Occipital lobe (tissue), 2 donors: ENCODE data around the gene PVALEF. TPM values are rescaled to one million over a fixed set of nuclear protein-coding genes. Genes with fewer than 3 reads are reported as not detected.
A peak's percentile ranks its signal among the peaks of the same experiment; 100 is the strongest.

Experiments
- small RNA-seq: library from RNA; depleted of rRNA; stranded (forward); fragments of <200 nt; gene quantifications from one replicate; pipeline ENCODE3, GENCODE V24; 2014
- total RNA-seq: library from RNA; depleted of rRNA; stranded (reverse); fragments of >200 nt; gene quantifications from one replicate; pipeline ENCODE4 v1.2.3, GENCODE V29; 2014

The PVALEF gene
- total RNA-seq, 1 donor from 2014 or later, result not detected

Small RNA genes lying within 50 kb of the gene (small RNA-seq; reads per million reads assigned to genes)
- gene MIR1250, result not detected
- 31.2 reads per million, percentile 94 among the genes with 10 or more reads in this experiment for gene MIR3065
- not detected for gene MIR657

Other genes starting within 250 kb of the PVALEF start
- 11.7 TPM for gene CHMP6, start 173.7 kb upstream of the PVALEF start, total RNA-seq
- 26.2 TPM for gene BAIAP2, start 130.4 kb upstream of the PVALEF start, total RNA-seq
- gene AATK, start 714 bp downstream of the PVALEF start, total RNA-seq, result 10.1 TPM
- gene CEP131, start 57.5 kb downstream of the PVALEF start, total RNA-seq, result 10.5 TPM
- 8.1 TPM for gene TEPSIN, start 73.5 kb downstream of the PVALEF start, total RNA-seq
- gene NDUFAF8, start 73.8 kb downstream of the PVALEF start, total RNA-seq, result 7.8 TPM
- 12.3 TPM for gene SLC38A10, start 129.8 kb downstream of the PVALEF start, total RNA-seq
- 7.6 TPM for gene BAHCC1, start 229.9 kb downstream of the PVALEF start, total RNA-seq